Activated gamma-delta T cell (primary cell): ENCODE results near the gene ZNF787.
"Not testable (repeated sequence)": the region's sequence is repeated elsewhere in the genome, so short reads cannot be mapped to it uniquely, and the experiment has no call there.

Source experiments
- DNase-seq: peaks from one replicate; lab custom pipeline; 2025; lab: John Stamatoyannopoulos, UW

Gene ZNF787

DNA sequence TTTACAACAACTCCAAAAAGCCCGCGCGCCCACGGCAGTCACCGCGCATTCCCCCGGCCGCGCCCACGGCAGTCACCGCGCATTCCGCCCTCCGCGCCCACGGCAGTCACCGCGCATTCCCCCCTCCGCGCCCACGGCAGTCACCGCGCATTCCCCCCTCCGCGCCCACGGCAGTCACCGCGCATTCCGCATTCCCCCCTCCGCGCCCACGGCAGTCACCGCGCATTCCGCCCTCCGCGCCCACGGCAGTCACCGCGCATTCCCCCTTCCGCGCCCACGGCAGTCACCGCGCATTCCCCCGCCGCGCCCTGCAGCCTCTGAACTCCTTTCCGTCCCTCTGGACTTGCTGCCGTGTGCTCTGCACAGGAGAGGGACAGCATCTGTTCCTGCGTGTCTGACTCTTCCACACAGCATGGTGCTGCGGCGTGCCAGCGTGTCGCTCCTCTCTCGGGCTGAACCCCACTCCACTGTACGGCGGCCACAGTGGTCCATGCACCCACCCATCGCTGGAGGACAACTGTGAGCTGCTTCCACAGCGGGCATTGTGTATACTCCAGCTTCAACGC lies 15.2 kb downstream of the ZNF787 start:
- not testable (repeated sequence) for DNase-seq

GRCh38 chr19:56105090-56105701 lies 15.9 kb downstream of the ZNF787 start:
- no peak for DNase-seq

DNA sequence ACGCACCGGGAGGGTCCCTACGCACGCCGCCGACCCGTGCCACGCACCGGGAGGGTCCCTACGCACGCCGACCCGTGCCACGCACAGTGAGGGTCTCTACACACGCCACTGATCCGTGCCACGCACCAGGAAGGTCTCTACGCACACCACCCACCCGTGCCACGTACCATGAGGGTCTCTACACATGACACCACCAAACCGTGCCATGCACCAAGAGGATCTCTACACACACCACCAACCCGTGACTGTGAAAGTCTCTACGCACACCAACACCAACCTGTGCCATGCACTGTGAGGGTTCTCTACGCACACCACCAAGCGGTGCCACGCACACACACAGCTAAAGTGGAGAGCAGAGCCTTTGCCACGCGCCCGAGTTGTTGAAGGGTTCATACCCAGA lies 16.7 kb downstream of the ZNF787 start:
- no peak for DNase-seq

DNA sequence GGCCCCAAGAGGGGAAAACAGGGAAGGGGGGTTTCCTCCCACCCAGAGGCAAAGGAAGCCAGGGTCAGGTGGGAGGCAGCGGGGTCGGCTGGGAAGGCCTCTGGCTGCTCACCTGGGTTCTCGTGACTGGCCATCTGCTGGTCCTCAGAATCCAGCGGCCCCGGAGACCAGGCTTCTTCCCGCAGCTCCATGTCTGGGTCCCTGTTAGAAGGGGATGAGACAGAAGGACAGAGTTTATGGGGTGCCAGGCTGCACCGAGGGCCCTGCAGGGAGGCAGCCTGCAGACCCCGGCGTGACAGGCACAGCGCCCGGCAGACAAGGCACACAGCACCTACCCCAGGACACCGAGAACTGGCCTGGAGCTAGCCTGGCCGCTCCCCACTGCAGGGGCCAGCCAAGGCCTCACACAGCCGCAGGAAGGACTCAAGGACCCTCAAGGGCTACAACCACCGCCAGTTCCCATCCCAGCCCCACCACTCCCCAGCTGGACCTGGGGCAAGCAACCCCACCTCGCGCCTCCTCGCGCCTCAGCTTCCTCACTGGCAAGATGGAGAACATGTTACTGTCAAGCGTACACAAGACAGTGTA lies 18.0 kb downstream of the ZNF787 start:
- no peak for DNase-seq

GRCh38 chr19:56101746-56102535 lies 19.2 kb downstream of the ZNF787 start:
- no peak for DNase-seq

DNA sequence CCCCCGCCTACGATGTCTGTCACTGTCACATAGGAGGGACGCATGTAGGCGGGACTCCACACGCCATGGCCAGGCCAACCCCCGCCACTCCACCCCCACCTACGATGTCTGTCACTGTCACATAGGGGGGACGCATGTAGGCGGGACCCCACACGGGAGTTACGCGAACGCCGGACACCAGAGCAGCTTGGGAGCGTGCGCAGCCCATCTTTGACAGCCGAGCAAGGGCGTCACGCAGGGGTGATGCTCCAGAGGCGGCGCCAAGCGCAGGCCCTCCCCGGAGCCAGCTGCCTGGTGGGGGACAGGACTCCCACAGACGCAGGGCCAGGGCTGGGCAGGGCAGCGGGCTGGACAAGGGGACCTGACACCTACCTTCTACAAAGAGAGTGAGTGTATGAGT lies 20.0 kb downstream of the ZNF787 start:
- DNase-seq = no peak

- DNase-seq = no peak
These were observed 21.2 kb downstream of the ZNF787 start for GRCh38 chr19:56099638-56100539.

DNA sequence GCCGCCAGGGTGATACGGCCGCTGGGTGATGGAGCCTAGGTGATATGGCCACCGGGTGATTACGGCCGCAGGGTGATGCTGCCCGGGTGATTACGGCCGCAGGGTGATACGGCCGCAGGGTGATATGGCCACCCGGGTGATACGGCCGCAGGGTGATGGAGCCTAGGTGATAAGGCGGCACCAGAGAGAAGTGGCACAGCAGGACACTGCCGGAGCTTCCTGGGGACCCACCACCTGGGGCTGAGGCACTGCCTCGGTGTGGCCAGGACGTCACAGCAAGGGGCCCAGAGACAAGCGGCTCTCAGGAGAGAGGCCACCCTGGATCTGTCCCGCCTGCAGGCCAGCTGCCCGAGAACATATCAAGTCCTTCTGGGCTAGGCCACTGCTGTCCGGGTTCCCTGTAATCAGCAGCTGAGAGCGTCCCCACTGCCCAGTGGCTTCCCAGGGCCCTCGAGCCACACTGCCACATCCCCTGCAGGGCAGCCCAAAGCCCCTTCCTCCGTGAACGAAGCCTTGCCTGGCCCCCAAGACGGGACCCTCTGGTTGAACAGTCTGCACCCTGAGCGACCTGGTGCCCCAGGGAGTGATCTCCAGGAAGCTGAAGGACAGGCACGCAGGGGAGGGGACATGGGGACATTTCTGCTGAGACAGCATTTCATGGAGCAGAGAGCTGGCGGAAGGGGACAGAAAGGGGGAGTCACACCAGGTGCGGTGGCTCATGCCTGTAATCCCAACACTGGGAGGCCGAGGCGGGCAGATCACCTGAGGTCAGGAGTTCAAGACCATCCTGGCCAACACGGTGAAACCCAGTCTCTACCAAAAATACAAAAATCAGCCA lies 22.1 kb downstream of the ZNF787 start:
- no peak for DNase-seq

- DNase-seq = not testable (repeated sequence)
These were observed 22.9 kb downstream of the ZNF787 start for GRCh38 chr19:56098237-56098636.

GRCh38 chr19:56097776-56098175 lies 23.3 kb downstream of the ZNF787 start:
- no peak for DNase-seq

- no peak for DNase-seq
These were observed 23.8 kb downstream of the ZNF787 start for GRCh38 chr19:56097306-56097705.

DNA sequence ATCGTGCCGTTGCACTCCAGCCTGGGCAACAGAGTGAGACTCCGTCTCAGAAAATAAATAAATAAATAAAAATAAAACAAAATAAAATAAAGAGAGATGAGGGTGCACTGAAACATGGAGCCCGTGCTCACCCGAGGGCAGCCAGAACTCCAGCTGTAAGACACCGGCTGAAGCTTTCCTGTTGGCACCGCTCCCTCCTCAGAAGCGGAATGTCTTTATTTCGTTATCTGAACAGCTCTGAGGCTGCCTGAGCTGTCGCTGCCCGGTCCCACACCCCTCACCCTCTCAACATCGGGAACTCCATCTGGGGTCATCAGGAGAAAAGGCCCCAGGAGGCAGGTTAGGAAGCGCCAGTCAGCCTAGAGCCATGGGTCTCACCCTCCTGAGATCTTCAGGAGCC lies 24.4 kb downstream of the ZNF787 start:
- DNase-seq = no peak

DNA sequence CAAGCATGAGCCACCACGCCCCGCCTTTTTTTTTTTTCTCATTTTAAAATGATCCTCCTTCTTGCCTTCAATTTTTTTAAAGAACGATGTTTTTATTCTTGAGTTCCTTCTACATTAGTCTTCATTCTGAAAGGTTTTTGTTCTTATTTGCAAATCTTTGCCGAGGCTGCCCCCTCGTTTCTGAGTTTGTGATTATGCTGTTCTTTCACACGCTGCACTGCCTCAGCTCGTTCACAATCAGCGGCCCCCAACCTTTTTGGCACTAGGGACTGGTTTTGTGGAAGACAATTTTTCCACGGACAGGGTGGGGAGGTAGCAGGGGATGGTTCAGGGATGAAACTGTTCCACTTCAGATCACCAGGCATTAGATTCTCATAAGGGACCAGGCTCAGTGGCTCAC lies 26.6 kb downstream of the ZNF787 start:
- DNase-seq = no peak

GRCh38 chr19:56092685-56093631 lies 28.1 kb downstream of the ZNF787 start:
- DNase-seq = no peak

DNA sequence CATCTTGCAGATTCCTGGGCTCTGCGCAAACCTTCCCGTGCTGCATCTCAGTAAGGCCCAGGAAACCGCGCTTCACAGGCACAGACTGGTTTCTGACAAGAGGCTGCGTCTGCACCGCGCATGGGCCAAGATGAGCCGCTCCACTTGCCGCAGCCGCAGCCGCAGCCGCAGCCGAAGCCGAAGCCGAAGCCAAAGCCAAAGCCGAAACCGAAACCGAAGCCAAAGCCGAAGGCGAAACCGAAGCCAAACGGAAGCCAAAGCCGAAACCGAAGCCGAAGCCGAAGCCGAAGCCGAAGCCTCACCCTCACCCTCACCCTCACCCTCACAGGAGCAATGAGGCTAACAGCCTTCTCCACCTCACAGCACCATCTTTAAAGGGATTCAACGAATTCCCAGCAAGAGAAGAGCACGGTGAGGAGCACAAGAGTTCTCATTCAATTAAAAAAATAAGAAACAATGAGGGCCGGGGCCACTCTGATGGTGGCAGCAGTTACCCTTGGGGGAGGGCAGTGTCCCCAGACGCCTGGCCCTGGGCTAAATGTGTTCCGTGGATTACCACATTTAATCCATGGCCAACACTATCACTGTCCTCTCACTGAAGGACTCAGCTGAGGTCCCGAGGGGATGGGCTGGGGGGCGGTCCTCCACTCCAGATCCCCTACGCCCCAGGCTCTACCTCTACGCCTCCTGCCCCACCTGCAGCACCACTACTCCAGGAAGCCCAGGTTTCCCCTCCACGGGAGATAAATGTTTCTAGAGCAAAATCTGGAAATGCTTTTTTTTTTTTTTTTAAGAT lies 29.1 kb downstream of the ZNF787 start:
- DNase-seq = no peak

GRCh38 chr19:56091066-56091490 lies 30.0 kb downstream of the ZNF787 start:
- DNase-seq = no peak

- DNase-seq = no peak
These were observed 31.8 kb downstream of the ZNF787 start for GRCh38 chr19:56089344-56089743.

GRCh38 chr19:56088497-56089215 lies 32.4 kb downstream of the ZNF787 start:
- DNase-seq = no peak
